Chondrocyte (in vitro differentiated cells): ENCODE results near the gene MRAS. TPM values are rescaled to one million over a fixed set of nuclear protein-coding genes. Genes with fewer than 3 reads are reported as not detected.

Source experiments
- DNase-seq: peaks from one replicate; pipeline ENCODE4 v3.0.0; 2021; ENCODE audit warnings: mixed read lengths, low spot score
- H3K27ac Mint-ChIP-seq: one replicate; pipeline ENCODE4 v1.8.0; 2021; ENCODE audit warnings: mild to moderate bottlenecking, moderate library complexity, mixed read lengths; ENCODE audit not compliant: unreplicated experiment
- H3K27me3 Mint-ChIP-seq: 2 replicates; pipeline ENCODE4 v1.8.0; 2021; ENCODE audit warnings: low read depth, mixed read lengths
- H3K36me3 Mint-ChIP-seq: 2 replicates; pipeline ENCODE4 v1.8.0; 2021; ENCODE audit warnings: low read depth, mixed read lengths
- H3K4me1 Mint-ChIP-seq: 2 replicates; pipeline ENCODE4 v1.8.0; 2021; ENCODE audit warnings: low read depth, mild to moderate bottlenecking, mixed read lengths
- H3K4me3 Mint-ChIP-seq: one replicate; pipeline ENCODE4 v1.8.0; 2021; ENCODE audit warnings: mild to moderate bottlenecking, moderate library complexity, mixed read lengths; ENCODE audit not compliant: unreplicated experiment
- H3K9me3 Mint-ChIP-seq: 2 replicates; pipeline ENCODE4 v1.8.0; 2021; ENCODE audit warnings: low read depth, mixed read lengths
- CTCF ChIP-seq: fragments of 200-600 bp; sonication (generic); IDR thresholded peaks from 2 replicates; pipeline ENCODE4 v1.5.0; 2021; ENCODE audit warnings: antibody characterized with exemption, mild to moderate bottlenecking, moderate library complexity
- total RNA-seq: library from RNA; stranded (reverse); gene quantifications from 3 replicates; pipeline ENCODE4 v1.2.1, GENCODE V29; 2021

Gene MRAS
- total RNA-seq, 1 donor from 2014 or later, result 68.4 TPM

DNA sequence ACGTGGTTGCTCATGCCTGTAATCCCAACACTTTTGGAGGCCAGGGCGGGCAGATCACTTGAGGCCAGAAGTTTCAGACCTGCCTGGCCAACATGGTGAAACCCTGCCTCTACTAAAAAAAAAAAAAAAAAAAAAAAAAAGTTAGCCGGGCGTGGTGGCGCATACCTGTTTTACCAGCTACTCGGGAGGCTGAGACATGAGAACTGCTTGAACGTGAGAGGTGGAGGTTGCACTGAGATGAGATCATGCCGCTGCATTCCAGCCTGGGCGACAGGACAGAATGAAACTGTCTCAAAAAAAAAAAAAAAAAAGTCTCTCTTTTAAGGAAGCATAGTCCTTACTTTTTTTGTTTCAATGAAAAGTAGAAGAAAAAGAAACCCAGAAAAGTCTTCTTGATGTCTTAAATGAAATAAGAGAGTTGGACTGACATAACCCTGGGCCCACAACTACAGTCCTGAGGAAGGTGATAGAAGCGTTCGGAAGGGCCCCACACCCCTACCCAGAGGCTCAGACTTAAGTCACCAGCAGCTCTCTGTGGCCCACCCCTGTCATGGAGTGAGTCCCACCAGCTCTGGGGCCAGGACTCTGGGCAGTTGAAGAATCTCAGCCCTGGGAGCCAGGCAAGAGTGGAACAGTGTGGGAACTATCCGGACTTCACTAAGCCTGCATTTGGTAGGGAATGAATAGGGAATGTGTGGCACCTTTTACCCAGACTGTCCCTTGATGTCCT, 21.3 kb upstream of the MRAS start:
- TF ChIP-seq CTCF, result no peak
- no peak overlapping the region for H3K27ac Mint-ChIP-seq
- no peak overlapping the region for H3K4me3 Mint-ChIP-seq

DNA sequence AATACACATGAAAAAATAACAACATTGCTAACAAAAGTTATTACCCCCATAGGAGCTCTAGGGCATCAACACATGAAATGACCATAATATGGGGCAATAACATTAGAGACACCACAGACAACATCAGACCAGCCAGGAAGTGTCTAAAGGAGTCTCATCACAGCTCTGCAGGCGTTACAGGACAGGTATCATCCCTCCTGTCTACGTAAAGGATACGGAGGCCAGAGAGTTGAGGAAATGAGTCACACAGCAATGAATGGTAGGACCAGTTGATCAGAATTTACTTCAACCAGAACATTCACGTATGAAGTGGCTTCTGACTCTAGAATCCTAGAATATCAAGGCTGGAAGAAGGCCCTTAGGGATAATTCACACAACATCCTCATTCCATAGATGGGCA, 20.5 kb upstream of the MRAS start:
- Mint-ChIP-seq H3K27me3 (no peaks in the 10 kb centered on the region), H3K27ac (no peak overlapping the region)

More for the DNA sequence above, 21.3 kb upstream of the MRAS start:
- Mint-ChIP-seq H3K4me1 (peaks cover 9% of the 10 kb centered on the region), H3K9me3 (no peaks in the 10 kb centered on the region), H3K27me3 (no peaks in the 10 kb centered on the region), H3K36me3 (no peaks in the 10 kb centered on the region)
- DNase-seq, result no peak

GRCh38 chr3:138328341-138328740, 20.0 kb upstream of the MRAS start:
- no peak for TF ChIP-seq CTCF
- no peak for DNase-seq
- H3K27ac Mint-ChIP-seq, result no peak overlapping the region
- no peaks in the 10 kb centered on the region for H3K27me3 Mint-ChIP-seq
- H3K4me1 Mint-ChIP-seq, result peaks cover 9% of the 10 kb centered on the region
- H3K4me3 Mint-ChIP-seq, result no peak overlapping the region
- H3K36me3 Mint-ChIP-seq, result no peaks in the 10 kb centered on the region
- no peaks in the 10 kb centered on the region for H3K9me3 Mint-ChIP-seq

More for the DNA sequence above, 20.5 kb upstream of the MRAS start:
- Mint-ChIP-seq H3K4me1 (peaks cover 9% of the 10 kb centered on the region), H3K9me3 (no peaks in the 10 kb centered on the region), H3K4me3 (no peak overlapping the region), H3K36me3 (no peaks in the 10 kb centered on the region)
- no peak for TF ChIP-seq CTCF
- DNase-seq, result no peak

DNA sequence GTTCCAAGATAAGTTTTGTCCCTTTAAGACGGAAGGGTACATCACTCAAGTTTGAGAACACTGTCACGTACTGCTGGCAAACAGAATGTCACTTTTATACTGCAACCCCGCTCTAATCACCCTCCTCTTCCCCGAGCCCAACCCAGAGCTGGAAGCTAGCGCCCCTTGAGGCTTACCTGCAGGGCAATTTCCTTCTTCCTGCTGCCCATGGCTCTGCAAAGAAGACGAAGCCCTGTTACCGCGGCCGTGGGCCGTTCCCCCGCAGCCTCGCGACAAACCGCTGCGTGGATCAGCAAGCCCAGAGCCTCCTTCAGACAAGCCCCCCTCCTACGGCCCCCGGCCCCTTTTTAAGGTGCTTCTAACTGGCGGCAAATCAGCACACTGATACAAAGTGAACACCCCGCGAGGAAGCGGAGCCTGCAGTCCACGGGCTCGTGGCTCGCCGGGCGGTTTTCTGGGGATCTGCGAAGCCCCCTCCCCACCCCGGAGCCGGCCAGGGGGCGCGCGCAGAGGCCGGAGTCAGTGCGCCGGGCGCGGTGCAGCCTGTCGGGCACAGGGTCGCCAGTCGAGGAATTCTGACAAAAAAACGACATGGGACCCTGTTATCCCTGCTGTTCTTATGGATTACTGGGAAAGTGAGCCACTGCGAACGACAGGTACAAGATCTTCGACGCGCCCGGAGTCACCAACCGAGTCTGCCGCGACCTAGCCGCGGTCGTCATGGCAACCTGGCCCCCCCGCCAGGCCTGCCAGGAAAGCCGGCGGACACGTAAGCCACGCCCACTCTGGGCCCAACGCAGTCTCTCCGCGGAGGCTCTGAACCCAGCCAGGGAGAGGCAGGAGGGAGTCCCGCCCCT, 19.0 kb upstream of the MRAS start, which contains the start of gene NME9:
Gene NME9 (minus strand): TSS at position 725 of the 857 bp plus-strand sequence. CDS start 516 bp downstream, at position 209.
- Mint-ChIP-seq H3K9me3 (no peaks in the 10 kb centered on the region), H3K4me3 (peak within 1 kb of the TSS; percentile 84), H3K27ac (no peak within 1 kb of the TSS), H3K4me1 (peaks cover 9% of the 10 kb centered on the region), H3K36me3 (no peaks in the 10 kb centered on the region), H3K27me3 (peaks cover 8% of the 10 kb centered on the region)
- DNase-seq, result no peak
- TF ChIP-seq CTCF, result peak; percentile 77

DNA sequence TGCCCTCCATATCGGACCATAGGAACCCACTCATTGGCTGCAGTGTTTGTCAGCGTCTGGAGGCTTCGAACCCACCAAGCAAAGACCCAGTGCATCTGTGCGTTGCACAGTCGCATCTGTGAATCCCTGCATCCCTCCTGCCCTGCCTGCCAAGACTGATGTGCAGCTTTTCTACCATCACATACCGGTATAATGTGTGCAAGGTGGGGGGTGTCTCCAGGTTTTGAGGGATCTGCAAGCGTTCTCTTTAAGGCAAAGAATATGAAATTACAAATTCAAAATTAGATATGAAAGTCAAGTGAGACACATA, 18.4 kb upstream of the MRAS start:
- no peak for DNase-seq
- Mint-ChIP-seq H3K4me3 (peak overlapping the region; percentile 84), H3K4me1 (peaks cover 9% of the 10 kb centered on the region), H3K36me3 (no peaks in the 10 kb centered on the region), H3K9me3 (no peaks in the 10 kb centered on the region), H3K27ac (no peak overlapping the region), H3K27me3 (peaks cover 11% of the 10 kb centered on the region)
- TF ChIP-seq CTCF, result no peak
